LoVo (cell line): ENCODE measurements around the gene RBMS3.
"Not testable (repeated sequence)": the region's sequence is repeated elsewhere in the genome, so short reads cannot be mapped to it uniquely, and the experiment has no call there.

Source experiments
- DNase-seq: peaks from one replicate; pipeline ENCODE4 v3.0.0-alpha.2; 2016; ENCODE audit warnings: low spot score

The RBMS3 gene

DNA sequence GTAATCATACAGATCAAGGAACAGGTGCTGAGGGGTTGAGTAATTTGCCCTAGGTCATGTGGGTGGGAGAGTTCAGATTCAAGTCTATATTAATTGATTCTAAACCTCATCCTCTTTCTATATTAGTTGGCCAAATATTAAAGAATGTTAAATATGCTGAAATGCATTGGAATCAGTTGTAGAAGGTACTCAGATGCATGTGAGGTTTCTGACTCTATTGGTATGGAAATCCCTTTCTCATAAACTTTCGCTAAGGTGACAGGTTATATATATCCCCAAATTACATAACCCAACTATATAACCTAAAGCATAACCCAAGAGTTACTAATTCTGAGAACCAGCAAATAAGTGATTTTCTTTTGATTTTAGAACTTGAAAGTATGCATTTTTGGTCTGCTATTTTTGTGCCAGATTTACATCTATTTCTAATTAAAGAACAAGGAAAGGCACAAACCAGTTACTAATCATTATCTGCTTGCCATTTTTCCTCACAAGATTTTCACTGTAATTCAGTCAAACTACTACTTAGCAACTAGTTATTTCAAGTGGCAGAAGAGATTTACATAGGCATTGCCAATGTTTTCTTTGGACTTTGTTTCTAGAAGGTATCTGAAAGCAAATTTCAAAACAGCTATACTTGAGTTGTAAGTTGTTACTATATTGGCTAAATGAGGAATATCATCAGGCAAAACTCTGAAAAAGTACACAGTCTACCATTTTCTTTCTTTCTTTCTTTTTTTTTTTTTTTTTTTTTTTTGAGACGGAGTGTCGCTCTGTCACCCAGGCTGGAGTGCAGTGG, 201.3 kb downstream of the RBMS3 start:
- no peak for DNase-seq

DNA sequence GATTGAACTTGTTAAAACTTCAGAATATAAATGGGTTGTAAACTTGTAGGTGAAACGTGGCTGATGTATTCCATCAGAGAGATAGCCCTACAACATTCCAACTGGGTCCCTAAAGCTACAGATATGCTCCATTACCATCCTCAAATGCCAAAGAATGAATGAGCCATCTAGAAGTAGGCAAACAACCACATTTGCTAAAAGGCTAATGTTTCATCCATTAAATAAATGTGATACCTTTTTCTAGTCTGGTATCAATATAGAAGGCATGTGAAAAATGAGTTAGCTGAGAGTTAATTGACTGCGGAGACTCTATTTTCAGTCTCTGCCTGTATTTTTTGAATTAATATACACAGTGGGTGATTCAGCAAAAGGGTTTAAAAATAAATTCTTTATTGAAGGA, 203.8 kb downstream of the RBMS3 start:
- no peak for DNase-seq

DNA sequence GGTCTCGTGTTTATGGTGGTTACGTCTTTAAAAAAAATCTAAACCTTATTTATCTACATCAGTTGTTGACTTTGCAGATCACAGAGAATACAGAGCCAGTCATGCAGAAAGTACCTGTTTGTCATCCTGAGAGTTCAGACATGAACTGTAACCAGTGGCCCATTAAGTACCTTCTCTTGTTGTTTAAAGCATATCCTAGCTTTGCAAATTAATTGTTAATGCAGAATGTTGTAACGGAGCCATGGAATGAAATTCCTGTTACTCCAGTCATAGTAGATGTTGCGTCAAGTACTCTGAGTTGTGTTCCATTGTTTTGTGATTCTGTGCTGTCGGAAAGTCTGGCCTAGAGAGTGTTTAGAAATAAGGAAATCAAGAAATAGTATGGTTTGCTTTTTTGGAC, 205.2 kb downstream of the RBMS3 start:
- DNase-seq, result no peak

DNA sequence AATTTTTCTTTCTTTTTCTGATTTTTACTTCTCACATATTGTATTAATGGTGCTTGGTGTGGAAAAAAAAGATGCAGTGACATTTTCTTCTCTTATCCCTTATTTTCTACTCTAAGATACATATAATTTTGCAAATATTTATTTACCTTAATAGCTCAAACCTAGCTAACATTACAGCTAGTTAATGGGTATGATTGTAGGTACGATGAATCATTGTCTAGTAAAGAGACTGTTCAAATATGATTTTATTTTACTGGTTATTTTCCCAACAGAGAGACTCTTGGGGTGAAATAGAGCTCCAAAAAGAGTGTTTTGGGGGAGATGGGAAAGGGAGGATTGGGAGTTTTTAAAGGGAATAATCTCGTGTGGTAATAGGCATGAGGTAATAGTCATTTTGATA, 206.0 kb downstream of the RBMS3 start:
- no peak for DNase-seq

DNA sequence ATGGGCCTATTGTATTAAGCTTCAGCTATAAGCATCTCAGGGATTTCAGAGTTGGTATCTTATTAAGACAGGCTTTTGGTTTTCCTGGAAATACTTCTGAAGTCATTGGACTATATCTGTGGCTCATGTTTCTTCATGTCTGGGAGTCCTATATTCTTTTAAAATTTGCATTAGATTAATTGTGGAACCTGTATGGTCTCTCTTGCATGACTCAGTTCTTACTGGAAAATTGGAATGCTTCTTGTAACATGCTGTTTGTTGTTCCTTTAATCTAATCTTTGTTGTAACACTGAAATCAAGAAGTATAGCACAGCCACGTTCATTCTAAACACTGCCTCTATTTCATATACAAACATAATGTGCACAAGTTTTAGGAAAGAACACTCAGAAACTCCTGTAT, 208.1 kb downstream of the RBMS3 start:
- DNase-seq, result no peak

DNA sequence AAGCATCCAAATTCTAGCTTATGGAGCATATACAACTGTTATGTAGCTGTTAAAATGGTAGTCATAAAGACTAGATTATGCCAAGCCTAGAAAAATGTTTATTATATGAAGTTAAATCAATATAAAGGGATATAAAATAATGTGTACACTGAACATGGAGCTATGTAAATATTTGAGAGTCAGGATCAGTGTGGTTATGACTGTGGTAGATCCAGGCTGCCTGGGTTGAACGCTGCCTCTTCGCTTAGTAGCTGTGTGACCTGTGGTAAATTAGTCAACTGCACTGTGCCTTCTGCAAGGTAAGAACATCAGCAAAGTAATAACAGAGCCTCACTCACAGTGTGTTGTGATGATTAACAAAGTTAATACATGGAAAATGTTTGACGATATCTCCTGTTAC, 212.2 kb downstream of the RBMS3 start:
- DNase-seq, result no peak

DNA sequence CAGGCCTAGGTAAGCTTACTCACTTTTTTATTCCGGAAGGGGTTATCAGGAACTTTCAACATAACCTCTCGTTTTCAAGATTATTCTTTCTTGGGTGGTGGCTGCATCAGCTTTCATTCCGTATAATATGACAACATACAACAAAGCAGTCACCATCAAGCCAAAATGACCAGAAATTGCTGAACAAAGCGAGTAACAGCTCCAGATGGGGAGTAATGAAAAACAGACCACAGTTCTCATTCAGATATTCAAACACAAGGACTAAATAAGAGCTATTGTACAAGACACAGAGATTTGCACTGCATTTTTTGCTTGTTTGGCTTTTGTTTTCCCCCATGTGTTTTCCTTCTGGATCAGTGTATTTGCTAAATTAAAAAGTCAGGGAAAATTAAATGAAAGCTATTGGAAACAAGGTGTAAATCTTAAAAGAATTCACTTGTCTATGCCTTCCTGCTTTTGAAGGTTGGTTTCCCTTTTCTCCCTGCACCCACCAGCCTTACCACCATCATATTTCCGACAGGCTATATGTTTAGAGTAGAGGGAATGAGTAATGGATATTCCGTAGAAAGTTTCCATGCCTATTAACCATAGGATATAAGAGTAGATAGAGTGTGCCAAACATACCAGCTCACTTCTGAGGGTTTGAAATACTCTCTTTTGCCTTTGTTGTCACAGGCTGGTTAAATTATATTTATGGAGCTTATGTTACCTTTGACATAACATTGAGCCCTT, 213.6 kb downstream of the RBMS3 start:
- no peak for DNase-seq

DNA sequence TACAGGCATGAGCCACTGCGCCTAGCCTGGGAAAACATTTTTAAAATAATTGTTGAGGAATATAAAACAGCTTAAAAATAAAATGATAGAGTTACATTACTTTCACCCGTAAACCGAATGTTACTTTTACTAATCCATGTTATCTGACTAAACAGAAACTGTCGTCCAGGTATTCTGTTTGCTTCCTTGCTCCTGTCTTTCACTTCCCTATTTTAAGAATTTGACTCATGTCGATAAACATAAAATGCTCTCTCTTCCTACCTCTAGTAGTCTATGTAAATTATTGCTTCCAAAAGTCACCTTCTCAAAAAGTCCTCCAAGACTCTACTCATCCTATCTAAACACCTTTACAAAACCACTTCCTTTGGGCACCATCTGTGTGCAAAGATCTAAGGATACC, 216.4 kb downstream of the RBMS3 start:
- no peak for DNase-seq

DNA sequence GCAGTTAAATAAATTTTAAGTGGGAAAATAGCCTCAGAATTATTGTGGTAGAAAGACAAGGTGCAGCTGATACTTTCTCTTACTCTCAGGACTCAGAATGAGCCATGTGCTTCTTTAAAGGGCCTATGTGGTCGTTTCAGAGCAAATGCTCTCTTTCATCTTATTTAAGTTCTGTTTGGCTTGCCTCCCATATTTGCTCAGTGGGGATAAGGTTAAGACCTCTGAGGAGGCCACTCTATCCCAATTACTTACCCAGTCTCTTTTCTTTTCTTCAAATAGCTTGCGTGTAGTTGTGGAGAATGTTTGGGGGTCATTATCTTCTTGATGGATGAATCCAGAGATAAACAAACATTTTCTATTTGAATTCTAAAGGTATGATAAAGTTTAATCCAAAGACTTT, 221.9 kb downstream of the RBMS3 start:
- DNase-seq, result no peak

DNA sequence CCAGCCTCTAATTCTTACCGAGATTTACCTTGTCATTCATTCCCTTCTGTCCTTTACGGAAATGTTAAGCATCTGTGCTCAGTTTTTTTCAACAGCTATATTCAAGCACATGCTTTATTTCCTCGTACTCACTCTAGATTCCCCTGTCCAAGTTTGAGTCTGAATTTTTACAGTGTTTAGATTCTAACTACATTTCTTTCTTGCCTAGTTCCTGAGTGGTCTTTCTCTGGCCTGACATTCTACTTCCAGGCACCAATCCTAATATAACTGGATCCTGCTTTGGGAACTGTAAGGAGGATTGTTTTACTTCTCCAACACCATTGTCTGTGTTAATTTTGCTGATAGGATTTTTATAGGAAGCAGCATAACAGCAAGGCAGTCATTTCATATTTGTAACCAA, 222.4 kb downstream of the RBMS3 start:
- DNase-seq, result no peak

DNA sequence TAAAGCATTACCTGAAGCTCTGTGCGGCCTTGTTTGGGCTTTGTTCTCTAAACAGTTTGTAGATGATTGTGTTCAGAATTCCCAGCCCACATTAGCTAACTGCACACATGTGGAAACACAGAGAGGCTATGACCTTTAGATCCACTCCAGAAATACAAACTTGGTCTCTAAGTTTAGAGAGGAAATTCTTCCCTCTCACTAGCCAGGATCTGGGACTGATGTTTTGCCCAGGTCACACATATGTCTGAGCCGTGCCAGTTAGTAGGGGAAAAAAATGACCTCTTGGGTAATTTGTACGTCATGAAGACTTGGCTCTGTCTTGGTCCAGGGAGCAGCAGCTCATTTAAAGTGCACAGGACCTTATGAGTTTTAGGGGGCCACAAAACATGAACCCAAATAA, 223.1 kb downstream of the RBMS3 start:
- DNase-seq, result no peak

DNA sequence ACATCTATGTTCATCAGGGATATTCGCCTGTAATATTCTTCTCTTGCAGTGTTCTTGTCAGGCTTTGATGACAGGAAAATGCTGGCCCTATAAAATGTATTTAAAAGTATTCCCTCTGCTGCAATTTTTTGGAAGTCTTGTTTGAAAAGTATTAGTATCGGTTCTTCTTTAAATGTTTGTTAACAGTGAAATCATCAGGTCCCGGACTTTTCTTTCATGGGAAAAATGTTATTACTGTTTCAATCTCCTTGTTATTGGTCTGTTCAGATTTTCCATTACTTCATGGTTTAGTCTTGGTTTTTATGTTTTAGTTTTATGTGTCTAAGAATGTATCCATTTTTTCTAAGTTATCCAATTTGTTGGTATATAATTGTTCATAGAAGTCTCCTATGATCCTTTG, 225.6 kb downstream of the RBMS3 start:
- DNase-seq, result no peak

DNA sequence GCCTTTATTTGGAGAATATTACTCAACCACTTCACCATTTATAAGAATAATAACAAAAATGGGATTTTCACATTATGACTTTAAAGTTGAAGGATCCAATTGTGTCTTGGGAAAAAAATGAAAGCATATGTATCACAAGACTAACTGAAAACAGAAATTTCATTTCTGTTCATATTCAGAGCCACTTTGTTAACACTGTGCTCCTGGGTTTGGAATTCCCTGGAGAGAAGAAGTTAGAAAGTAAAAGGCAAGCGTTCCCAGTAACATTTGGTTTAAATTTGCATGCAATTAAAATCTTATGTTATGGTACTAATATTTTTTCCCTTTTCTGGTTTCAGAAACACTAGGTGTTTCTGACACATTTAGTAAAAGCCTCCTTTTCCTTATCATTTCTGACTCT, 230.8 kb downstream of the RBMS3 start:
- DNase-seq, result no peak

DNA sequence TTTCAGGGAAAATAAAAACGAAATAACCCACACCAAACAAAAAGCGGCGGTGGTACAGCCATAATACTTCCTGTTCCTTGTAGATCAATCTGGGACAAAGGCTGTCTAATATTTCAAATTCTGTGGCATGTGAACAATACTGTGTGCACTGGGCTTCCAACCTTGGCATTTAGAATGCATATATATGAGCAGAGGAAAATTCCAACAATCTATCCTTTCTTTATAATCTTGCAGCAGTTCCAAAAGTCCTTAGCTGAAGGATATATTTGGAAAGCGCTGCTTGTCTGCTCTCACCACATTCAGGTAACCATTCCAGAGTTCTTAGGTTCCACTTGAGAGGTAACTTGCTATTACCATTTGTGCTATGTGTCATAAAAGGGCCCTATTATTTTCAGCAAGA, 231.8 kb downstream of the RBMS3 start:
- DNase-seq, result no peak

DNA sequence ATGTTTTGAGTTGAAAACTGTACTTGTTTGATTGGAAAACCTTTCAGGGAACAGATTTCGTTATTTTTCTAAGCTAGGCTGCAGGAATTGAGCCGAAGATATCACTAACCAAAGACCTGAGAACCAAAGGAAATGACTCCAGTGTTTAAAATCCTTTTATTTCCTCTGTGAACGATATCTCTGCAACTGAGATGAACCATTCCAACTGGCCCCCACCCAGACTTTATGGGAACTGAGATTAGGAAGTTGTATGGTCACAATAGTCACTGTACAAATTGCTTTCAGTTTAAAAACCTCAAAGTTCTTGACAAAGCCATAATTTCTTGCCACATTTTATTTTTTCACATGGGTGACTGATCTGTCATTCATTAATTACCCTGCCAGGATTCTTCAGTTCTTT, 232.4 kb downstream of the RBMS3 start:
- DNase-seq, result no peak

DNA sequence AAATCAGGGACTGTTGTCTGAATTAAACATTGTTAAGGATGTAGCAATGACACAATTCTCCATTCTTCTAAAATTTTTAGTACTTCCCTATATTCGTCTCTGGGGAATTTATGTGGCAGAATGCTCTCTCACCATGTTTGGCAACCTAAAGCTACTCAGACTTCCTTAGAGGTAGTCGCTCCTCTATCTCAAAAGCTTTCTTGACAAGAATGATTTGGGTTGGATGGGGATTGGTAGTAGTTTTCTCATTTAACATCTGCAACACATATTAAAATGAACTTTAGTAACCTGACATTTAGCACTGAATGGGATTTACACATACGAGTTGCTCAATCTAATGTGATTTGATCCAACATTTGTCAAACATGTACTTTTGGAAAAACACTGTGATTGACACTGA, 233.3 kb downstream of the RBMS3 start:
- DNase-seq, result no peak

DNA sequence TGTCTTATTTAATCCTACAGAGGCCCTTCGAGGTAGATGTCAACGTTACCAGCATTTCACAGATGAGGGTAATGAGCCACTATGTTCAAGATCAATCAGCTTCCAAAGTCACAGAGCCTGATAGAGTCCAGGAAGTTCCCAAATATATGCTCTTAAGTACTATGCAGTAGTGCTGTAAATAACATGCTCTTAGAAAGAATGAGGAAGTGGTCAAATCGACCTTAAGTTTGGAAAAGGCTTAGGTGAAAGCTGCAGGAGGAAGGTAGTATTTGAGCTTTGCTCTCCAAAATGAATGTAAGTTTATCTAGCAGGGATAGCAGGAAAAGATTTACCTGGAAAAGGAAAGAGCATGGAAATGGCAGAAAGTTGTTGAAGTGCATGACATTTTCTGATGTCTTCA, 234.0 kb downstream of the RBMS3 start:
- DNase-seq, result no peak

DNA sequence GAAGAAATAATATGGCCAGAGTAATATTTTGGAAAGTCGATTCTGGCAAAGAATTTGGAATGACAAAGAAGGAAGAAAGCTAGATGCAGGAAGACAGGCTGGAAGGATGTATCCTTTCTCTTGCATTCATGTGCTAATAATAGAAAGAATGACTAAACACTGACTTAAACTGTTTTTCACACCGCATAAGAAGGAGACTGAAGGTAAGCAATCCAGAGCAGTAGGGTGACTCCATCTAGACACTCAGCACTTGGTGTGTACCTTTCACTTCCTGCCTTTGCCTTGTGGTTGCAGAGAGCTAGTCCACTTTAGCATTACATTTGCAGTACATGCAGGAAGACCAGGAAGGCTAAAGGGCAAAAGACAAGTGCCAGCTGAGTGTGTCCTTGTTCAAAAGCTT, 234.6 kb downstream of the RBMS3 start:
- DNase-seq, result no peak

DNA sequence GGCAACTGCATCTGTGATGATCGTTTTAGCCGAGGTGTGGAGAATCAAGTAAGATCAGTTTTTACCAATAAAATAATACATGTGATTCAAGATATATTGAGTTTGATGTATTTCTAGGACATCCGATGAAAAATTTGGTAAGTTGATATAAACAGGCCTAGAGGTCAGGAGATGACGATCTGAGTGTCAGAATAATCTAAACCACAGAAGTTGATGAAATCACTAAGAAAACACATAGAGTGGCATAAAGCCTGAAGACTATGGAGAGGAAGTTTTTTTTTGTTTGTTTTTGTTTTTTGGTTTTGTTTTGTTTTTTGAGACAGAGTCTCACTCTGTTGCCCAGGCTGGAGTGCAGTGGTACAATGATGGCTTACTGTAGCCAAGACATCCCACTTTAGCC, 235.3 kb downstream of the RBMS3 start:
- DNase-seq, result no peak

DNA sequence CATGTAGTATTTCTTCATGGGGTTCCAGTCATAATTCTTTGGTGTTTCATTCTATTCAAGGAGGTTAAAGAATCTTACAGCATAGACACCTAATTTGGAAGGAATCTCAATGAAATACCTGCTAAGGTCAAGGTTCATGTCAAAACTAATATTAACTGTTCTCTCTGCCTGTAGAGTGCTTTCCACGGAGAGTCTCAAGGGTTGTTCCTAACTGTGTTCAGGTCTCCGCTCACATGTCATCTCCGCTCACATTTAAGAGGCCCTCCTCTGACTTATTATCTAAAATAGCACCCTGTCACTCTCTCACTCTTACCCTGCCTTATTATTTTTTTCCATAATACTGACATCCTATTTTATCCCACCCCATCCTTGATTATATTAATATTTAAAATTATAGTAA, 239.9 kb downstream of the RBMS3 start:
- no peak for DNase-seq

DNA sequence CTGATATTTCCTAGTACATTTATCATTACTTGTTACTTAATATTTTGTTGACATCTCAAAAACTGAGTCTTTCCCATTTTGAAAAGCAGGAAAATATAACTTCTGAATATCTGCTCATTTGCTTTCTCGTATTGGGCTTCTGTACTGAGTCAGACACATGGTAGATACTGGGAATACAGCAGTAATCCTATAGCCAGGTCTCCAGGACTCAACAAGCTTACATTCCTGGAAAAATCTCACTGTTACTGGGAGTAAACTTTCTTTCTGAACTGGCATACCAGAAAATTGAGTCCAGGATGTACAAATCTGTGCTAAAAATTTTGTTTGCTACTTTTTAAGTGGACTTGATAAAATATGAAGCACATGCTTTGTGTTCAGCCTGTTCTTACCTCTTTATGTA, 240.4 kb downstream of the RBMS3 start:
- DNase-seq, result no peak

DNA sequence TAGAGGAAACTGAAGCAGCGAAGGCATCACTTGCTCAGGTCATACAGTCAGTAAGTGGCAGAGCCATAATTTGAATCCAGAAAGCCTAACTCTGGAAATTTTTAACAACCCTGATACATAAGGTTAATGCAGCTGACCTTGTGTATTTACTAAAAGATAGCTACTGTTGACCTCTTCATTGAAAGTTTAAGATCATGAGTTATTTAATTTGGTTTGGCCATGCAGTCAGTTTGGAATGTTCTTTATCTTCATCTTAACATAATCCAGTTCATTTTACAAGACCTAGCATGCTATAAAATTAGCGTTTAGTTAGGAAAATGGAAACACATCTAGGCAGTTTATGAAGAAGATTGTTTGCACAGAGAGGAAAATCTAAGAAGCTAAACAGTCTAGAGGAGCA, 240.9 kb downstream of the RBMS3 start:
- no peak for DNase-seq

DNA sequence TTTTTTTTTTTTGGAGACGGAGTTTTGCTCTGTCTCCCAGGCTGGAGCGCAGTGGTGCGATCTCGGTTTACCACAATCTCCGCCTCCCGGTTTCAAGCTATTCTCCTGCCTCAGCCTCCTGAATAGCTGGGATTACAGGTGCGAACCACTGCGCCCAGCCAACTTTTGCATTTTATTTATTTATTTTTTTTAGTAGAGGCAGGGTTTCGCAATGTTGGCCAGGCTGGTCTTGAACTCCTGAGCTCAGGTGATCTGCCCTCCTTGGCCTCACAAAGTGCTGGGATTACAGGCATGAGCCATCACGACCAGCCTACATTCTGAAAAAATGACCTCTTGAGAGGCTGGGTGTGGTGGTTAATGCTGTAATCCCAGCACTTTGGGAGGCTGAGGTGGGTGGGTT, 243.6 kb downstream of the RBMS3 start:
- DNase-seq, result not testable (repeated sequence)
